ENCODE data around the gene PLAU. TPM values are rescaled to one million over a fixed set of nuclear protein-coding genes. Genes with fewer than 3 reads are reported as not detected.
"Not testable (repeated sequence)": the region's sequence is repeated elsewhere in the genome, so short reads cannot be mapped to it uniquely, and the experiment has no call there.

PLAU gene
- total and polyA plus RNA-seq, 2 donors (not counting 1 experiment from before 2014, with no cell fraction given), result 93.6 to 98.9 TPM

- Histone ChIP-seq H3K36me3 (ENCODE audit: control insufficient read depth, insufficient read depth, low read length) (no peaks in the 10 kb centered on the region), H2AFZ (ENCODE audit: low read length) (no peak overlapping the region), H3K9me3 (ENCODE audit: control insufficient read depth, insufficient read depth, low read depth, low read length) (no peaks in the 10 kb centered on the region), H3K4me3 (replicated peaks in 1 of 4; ENCODE audit: control extremely low read depth in 1 of 4, insufficient read depth in 1 of 4, low read depth in 3 of 4, low read length in 4 of 4) (peak overlapping the region in 1 of 4 experiments; percentile 15), H3K27ac (ENCODE audit: insufficient read depth, low read length) (peak overlapping the region; percentile 84), H3K4me2 (ENCODE audit: extremely low read depth, insufficient read depth, low read length) (peak overlapping the region; percentile 42), H3K79me2 (ENCODE audit: control insufficient read depth, insufficient read depth, low read length) (no peaks in the 10 kb centered on the region), H4K20me1 (ENCODE audit: control insufficient read depth, extremely low read depth, insufficient read depth, low read length) (no peaks in the 10 kb centered on the region), H3K4me1 (ENCODE audit: control insufficient read depth, extremely low read depth, insufficient read depth, low read length) (peaks cover 29% of the 10 kb centered on the region), H3K27me3 (ENCODE audit: control insufficient read depth, insufficient read depth, low read length) (no peaks in the 10 kb centered on the region), H3K9ac (ENCODE audit: insufficient read depth, low read length) (peak overlapping the region; percentile 9)
- TF ChIP-seq CTCF (conservative IDR thresholded peaks at IDR 0.05 in 1 of 2, IDR thresholded peaks at IDR 0.05 in 1 of 2; ENCODE audit: low read depth in 1 of 2, low read length in 2 of 2) (no peak), EZH2 (IDR thresholded peaks at IDR 0.05; ENCODE audit: low read length, missing control alignments) (no peak)
- peak; percentile 93 to 95 for DNase-seq (ENCODE audit: low read depth in 2 of 2)
Measured at GRCh38 chr10:73887294-73888039, 23.5 kb upstream of the PLAU start.

- H3K9ac ChIP-seq (ENCODE audit: insufficient read depth, low read length), result no peak overlapping the region
- H3K4me1 ChIP-seq (ENCODE audit: control insufficient read depth, extremely low read depth, insufficient read depth, low read length), result peaks cover 34% of the 10 kb centered on the region
- H4K20me1 ChIP-seq (ENCODE audit: control insufficient read depth, extremely low read depth, insufficient read depth, low read length), result no peaks in the 10 kb centered on the region
- TF ChIP-seq EZH2 (IDR thresholded peaks at IDR 0.05; ENCODE audit: low read length, missing control alignments) (no peak), CTCF (conservative IDR thresholded peaks at IDR 0.05 in 1 of 2, IDR thresholded peaks at IDR 0.05 in 1 of 2; ENCODE audit: low read depth in 1 of 2, low read length in 2 of 2) (no peak)
- no peaks in the 10 kb centered on the region for H3K27me3 ChIP-seq (ENCODE audit: control insufficient read depth, insufficient read depth, low read length)
- no peak overlapping the region for H3K4me3 ChIP-seq (replicated peaks in 1 of 4; ENCODE audit: control extremely low read depth in 1 of 4, insufficient read depth in 1 of 4, low read depth in 3 of 4, low read length in 4 of 4)
- no peak overlapping the region for H3K4me2 ChIP-seq (ENCODE audit: extremely low read depth, insufficient read depth, low read length)
- peak; percentile 15 to 28 for DNase-seq (ENCODE audit: low read depth in 2 of 2)
- H3K79me2 ChIP-seq (ENCODE audit: control insufficient read depth, insufficient read depth, low read length), result no peaks in the 10 kb centered on the region
- no peaks in the 10 kb centered on the region for H3K9me3 ChIP-seq (ENCODE audit: control insufficient read depth, insufficient read depth, low read depth, low read length)
- no peaks in the 10 kb centered on the region for H3K36me3 ChIP-seq (ENCODE audit: control insufficient read depth, insufficient read depth, low read length)
- peak overlapping the region; percentile 84 for H3K27ac ChIP-seq (ENCODE audit: insufficient read depth, low read length)
- no peak overlapping the region for H2AFZ ChIP-seq (ENCODE audit: low read length)
Measured at GRCh38 chr10:73888514-73888913, 22.4 kb upstream of the PLAU start.

GRCh38 chr10:73889014-73889413 lies 21.9 kb upstream of the PLAU start:
- no peaks in the 10 kb centered on the region for H3K27me3 ChIP-seq (ENCODE audit: control insufficient read depth, insufficient read depth, low read length)
- peaks cover 34% of the 10 kb centered on the region for H3K4me1 ChIP-seq (ENCODE audit: control insufficient read depth, extremely low read depth, insufficient read depth, low read length)
- peak; percentile 72 to 93 for DNase-seq (ENCODE audit: low read depth in 2 of 2)
- no peak overlapping the region for H3K9ac ChIP-seq (ENCODE audit: insufficient read depth, low read length)
- no peaks in the 10 kb centered on the region for H4K20me1 ChIP-seq (ENCODE audit: control insufficient read depth, extremely low read depth, insufficient read depth, low read length)
- H3K9me3 ChIP-seq (ENCODE audit: control insufficient read depth, insufficient read depth, low read depth, low read length), result no peaks in the 10 kb centered on the region
- no peak overlapping the region for H2AFZ ChIP-seq (ENCODE audit: low read length)
- peak overlapping the region; percentile 84 for H3K27ac ChIP-seq (ENCODE audit: insufficient read depth, low read length)
- H3K36me3 ChIP-seq (ENCODE audit: control insufficient read depth, insufficient read depth, low read length), result no peaks in the 10 kb centered on the region
- H3K4me3 ChIP-seq (replicated peaks in 1 of 4; ENCODE audit: control extremely low read depth in 1 of 4, insufficient read depth in 1 of 4, low read depth in 3 of 4, low read length in 4 of 4), result no peak overlapping the region
- H3K4me2 ChIP-seq (ENCODE audit: extremely low read depth, insufficient read depth, low read length), result no peak overlapping the region
- no peaks in the 10 kb centered on the region for H3K79me2 ChIP-seq (ENCODE audit: control insufficient read depth, insufficient read depth, low read length)
- no peak for TF ChIP-seq CTCF (conservative IDR thresholded peaks at IDR 0.05 in 1 of 2, IDR thresholded peaks at IDR 0.05 in 1 of 2; ENCODE audit: low read depth in 1 of 2, low read length in 2 of 2)
- no peak for TF ChIP-seq EZH2 (IDR thresholded peaks at IDR 0.05; ENCODE audit: low read length, missing control alignments)

- H3K4me2 ChIP-seq (ENCODE audit: extremely low read depth, insufficient read depth, low read length); H3K27ac ChIP-seq (ENCODE audit: insufficient read depth, low read length); H3K9ac ChIP-seq (ENCODE audit: insufficient read depth, low read length); H3K9me3 ChIP-seq (ENCODE audit: control insufficient read depth, insufficient read depth, low read depth, low read length); H2AFZ ChIP-seq (ENCODE audit: low read length); H3K27me3 ChIP-seq (ENCODE audit: control insufficient read depth, insufficient read depth, low read length); H3K36me3 ChIP-seq (ENCODE audit: control insufficient read depth, insufficient read depth, low read length); H3K4me3 ChIP-seq (replicated peaks in 1 of 4; ENCODE audit: control extremely low read depth in 1 of 4, insufficient read depth in 1 of 4, low read depth in 3 of 4, low read length in 4 of 4); H3K79me2 ChIP-seq (ENCODE audit: control insufficient read depth, insufficient read depth, low read length); H4K20me1 ChIP-seq (ENCODE audit: control insufficient read depth, extremely low read depth, insufficient read depth, low read length): not testable (repeated sequence)
- peak in 1 of 2 donors; percentile 33 for DNase-seq (ENCODE audit: low read depth in 2 of 2)
- H3K4me1 ChIP-seq (ENCODE audit: control insufficient read depth, extremely low read depth, insufficient read depth, low read length), result peaks cover 36% of the 10 kb centered on the region
Measured at GRCh38 chr10:73889416-73889815, 21.5 kb upstream of the PLAU start.
